MV-4-11 (cell line): ENCODE measurements around the gene ASB9.
"Not testable (repeated sequence)": the region's sequence is repeated elsewhere in the genome, so short reads cannot be mapped to it uniquely, and the experiment has no call there.

Experiments used
- DNase-seq: peaks from one replicate; lab custom pipeline; 2025; lab: John Stamatoyannopoulos, UW

ASB9 gene

GRCh38 chrX:15269618-15270521 lies at the start of gene ASB9:
Gene ASB9, minus strand, starts transcription at chrX:15270083. Its CDS starts 209 bp downstream, at chrX:15269874.
- no peak for DNase-seq

GRCh38 chrX:15319075-15319474 lies 49.2 kb upstream of the ASB9 start:
- no peak for DNase-seq

- DNase-seq: no peak
Observed at GRCh38 chrX:15315509-15315908, 45.6 kb upstream of the ASB9 start, which contains the start of gene ASB11. Gene ASB11, minus strand, starts transcription at chrX:15315640. Its CDS starts 35 bp downstream, at chrX:15315605.

GRCh38 chrX:15314472-15314871 lies 44.6 kb upstream of the ASB9 start:
- no peak for DNase-seq

- no peak for DNase-seq
Observed at GRCh38 chrX:15311119-15311518, 41.2 kb upstream of the ASB9 start.

DNA sequence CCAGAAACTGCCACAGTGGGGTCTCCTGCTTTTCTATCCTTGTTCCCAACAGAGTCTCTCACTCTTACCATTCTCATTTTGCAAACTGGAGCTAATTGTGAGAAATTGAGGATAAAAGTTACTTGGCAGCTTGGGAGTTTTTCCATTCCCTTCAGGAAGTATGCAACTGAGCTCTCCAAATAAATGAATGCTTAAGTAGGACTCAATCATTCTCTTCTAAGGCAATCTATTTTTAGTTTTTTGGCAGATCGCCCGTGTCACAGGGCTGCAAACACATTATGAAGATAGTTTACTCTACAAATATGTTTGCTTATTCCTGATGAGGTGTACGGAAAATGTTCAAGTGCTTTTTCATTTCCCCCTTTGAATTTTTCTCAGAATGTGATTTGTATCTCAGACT lies 40.2 kb upstream of the ASB9 start:
- DNase-seq: no peak

- DNase-seq: peak; percentile 13
Observed at GRCh38 chrX:15305899-15306298, 36.0 kb upstream of the ASB9 start.

- peak; percentile 88 for DNase-seq
Observed at GRCh38 chrX:15301924-15302323, 32.0 kb upstream of the ASB9 start.

- peak; percentile 2 for DNase-seq
Observed at GRCh38 chrX:15299941-15300851, 30.3 kb upstream of the ASB9 start.

GRCh38 chrX:15298780-15299179 lies 28.9 kb upstream of the ASB9 start:
- DNase-seq: no peak

- peak; percentile 42 for DNase-seq
Observed at GRCh38 chrX:15298201-15298600, 28.3 kb upstream of the ASB9 start.

- DNase-seq: peak; percentile 48
Observed at GRCh38 chrX:15293451-15293850, 23.6 kb upstream of the ASB9 start.

GRCh38 chrX:15292861-15293260 lies 23.0 kb upstream of the ASB9 start:
- DNase-seq: no peak

DNA sequence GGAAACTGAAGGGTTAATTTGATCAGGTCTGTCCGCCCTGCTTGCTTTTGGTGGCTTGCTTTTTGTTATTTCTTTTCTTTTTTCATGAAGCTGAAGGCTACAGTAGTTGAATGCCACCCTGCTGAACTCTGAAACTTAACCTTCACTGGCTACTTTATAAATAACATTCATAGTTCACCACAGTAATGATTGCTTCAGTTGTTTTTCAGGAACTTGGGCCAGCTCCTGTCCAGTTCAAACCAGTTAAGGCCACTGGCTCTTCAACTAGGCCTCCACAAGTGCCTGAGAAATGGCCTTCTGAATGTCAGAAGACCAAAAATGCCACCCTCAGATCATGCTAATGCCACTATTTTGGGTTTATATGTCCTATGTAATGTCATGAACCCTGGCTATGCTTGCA lies 7.7 kb upstream of the ASB9 start:
- DNase-seq: peak; percentile 39

DNA sequence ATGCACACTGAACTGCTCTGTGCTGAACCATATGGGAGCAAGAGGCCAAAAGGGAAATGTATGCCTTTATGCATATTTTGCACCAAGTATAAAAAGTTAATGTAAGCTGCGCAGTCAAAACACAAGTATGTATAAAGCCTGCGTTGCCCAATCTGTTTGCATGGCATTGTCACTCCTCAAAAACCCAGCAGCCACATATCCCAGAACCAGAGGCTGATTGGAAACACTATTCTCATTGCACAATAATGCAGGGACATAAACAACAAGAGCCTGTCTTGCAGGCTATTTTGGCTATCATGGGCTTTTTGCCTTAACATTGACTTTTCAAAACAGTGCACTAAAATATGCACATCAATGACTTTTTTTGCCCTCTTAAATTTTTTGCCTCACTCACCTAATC lies 5.1 kb upstream of the ASB9 start:
- DNase-seq: no peak

GRCh38 chrX:15273275-15273674 lies 3.4 kb upstream of the ASB9 start:
- not testable (repeated sequence) for DNase-seq

GRCh38 chrX:15271757-15272156 lies 1.9 kb upstream of the ASB9 start:
- DNase-seq: no peak

- DNase-seq: no peak
Observed at GRCh38 chrX:15269120-15269519, 763 bp downstream of the ASB9 start.

DNA sequence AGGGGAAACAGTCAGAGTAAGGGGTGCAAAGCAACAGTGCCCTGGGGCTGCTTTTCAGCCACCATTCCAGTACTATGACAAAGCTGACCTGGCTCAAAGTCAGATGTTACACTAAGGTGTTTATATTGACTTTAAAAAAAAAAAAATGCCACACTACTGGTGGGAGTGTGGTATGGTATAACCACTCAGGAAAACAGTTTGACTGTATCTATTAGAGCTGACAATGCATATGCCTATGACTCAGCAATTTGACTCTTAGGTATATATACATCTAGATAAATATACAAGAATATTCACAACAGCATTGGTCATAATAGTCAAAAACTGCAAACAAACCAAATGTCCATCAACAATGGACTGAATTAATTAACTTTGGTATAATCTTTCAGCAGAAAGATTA lies 15.0 kb downstream of the ASB9 start:
- DNase-seq: no peak

DNA sequence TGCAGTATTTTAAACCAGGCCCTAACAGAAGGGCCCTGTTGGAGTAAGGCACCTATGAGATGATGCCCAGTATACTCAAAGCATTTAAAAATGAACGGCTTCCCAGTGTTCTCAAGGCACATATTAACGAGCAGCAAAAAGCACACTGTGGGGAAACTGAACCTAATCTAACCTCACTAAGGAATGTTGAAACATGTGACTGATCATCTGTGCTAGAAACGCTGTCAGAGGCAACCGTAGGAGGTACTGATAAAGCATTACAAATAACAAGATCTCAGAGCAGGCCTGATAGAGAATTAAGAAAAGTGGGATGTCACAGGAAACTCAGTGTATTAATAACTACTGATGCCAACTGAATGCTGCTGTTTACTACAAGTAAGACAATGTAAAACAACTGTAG lies 24.0 kb downstream of the ASB9 start:
- DNase-seq: no peak

DNA sequence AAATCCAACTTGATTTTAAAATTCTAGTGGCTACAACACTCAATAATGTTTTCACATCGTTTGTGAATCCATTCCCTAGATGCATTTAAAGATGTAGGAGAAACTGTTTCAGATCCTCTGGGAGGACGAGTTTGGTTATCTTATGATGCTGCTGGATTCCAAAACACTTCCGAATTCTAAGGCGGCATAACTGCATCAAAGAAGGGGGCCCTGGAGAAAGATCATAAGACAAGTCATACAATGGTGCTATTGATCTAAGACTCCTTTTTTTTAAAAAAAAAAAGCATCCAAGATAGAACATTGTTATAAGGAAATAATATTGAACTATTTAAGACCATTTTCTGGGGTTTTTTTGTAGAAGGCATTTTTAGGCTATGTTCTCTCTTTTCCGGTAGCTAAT lies 25.5 kb downstream of the ASB9 start:
- DNase-seq: no peak

GRCh38 chrX:15242899-15243555 lies 26.9 kb downstream of the ASB9 start:
- peak; percentile 0 for DNase-seq
